ENCODE data around the gene GPR27. TPM values are rescaled to one million over a fixed set of nuclear protein-coding genes. Genes with fewer than 3 reads are reported as not detected.

Gene GPR27
- total RNA-seq = 1 to 10 TPM; 1.2 to 1.3 TPM

- ChIA-PET CTCF (interaction anchor here (0.8 to 1.2 kb wide), 2 partner anchors 24 to 26 kb away, joined by 3 to 6 read pairs; no protein-coding TSS in a partner anchor), POLR2A (interaction anchor here (0.6 kb wide), 1 partner anchor 605 kb away, joined by 3 read pairs; no protein-coding TSS in a partner anchor)
- peak; percentile 41 for DNase-seq
- Mint-ChIP-seq H3K4me3 (peak within 1 kb of the TSS; percentile 54), H3K27ac (no peak within 1 kb of the TSS), H3K9me3 (no peaks in the 10 kb centered on the region), H3K4me1 (ENCODE audit: low read depth) (peaks cover 5% of the 10 kb centered on the region), H3K36me3 (peaks cover 2% of the 10 kb centered on the region), H3K27me3 (peaks cover 38% of the 10 kb centered on the region)
- intact Hi-C loops (cut with micrococcal nuclease) = loop anchor here (2.0 kb wide), 1 partner anchor 25 kb away; no protein-coding TSS in a partner anchor
Measured at GRCh38 chr3:71753701-71754609, at the start of gene GPR27. Gene GPR27 (plus strand): TSS chr3:71753855. CDS start chr3:71754050, 195 bp downstream.

- intact Hi-C loops (cut with micrococcal nuclease) = no loop called here
- H3K4me1 Mint-ChIP-seq (ENCODE audit: low read depth) = peaks cover 74% of the 10 kb centered on the region
Measured at GRCh38 chr3:71704915-71705314, 48.7 kb upstream of the GPR27 start.

GRCh38 chr3:71705681-71706080 is 48.0 kb upstream of the GPR27 start:
- DNase-seq = no peak
- Mint-ChIP-seq H3K27me3 (no peaks in the 10 kb centered on the region), H3K36me3 (peaks cover 10% of the 10 kb centered on the region), H3K4me3 (no peak overlapping the region), H3K27ac (peak overlapping the region; percentile 50), H3K9me3 (no peaks in the 10 kb centered on the region), H3K4me1 (ENCODE audit: low read depth) (peaks cover 80% of the 10 kb centered on the region)
- intact Hi-C loops (cut with micrococcal nuclease) = no loop called here
- POLR2A ChIA-PET = no interaction called here
- CTCF ChIA-PET = no interaction called here

More at GRCh38 chr3:71704915-71705314, 48.7 kb upstream of the GPR27 start:
- peaks cover 10% of the 10 kb centered on the region for H3K36me3 Mint-ChIP-seq
- no peak overlapping the region for H3K4me3 Mint-ChIP-seq
- DNase-seq = no peak
- no peaks in the 10 kb centered on the region for H3K9me3 Mint-ChIP-seq
- H3K27me3 Mint-ChIP-seq = no peaks in the 10 kb centered on the region
- ChIA-PET POLR2A (no interaction called here), CTCF (interaction anchor here (1.5 kb wide), 1 partner anchor 25 kb away, joined by 5 read pairs; no protein-coding TSS in a partner anchor)
- H3K27ac Mint-ChIP-seq = peak overlapping the region; percentile 38

- DNase-seq = no peak
- H3K4me3 Mint-ChIP-seq = no peak overlapping the region
- intact Hi-C loops (cut with micrococcal nuclease) = no loop called here
- POLR2A ChIA-PET = no interaction called here
- H3K27ac Mint-ChIP-seq = peak overlapping the region; percentile 23
- H3K36me3 Mint-ChIP-seq = peaks cover 10% of the 10 kb centered on the region
- H3K27me3 Mint-ChIP-seq = no peaks in the 10 kb centered on the region
- peaks cover 76% of the 10 kb centered on the region for H3K4me1 Mint-ChIP-seq (ENCODE audit: low read depth)
- CTCF ChIA-PET = no interaction called here
- no peaks in the 10 kb centered on the region for H3K9me3 Mint-ChIP-seq
Measured at GRCh38 chr3:71707595-71707994, 46.1 kb upstream of the GPR27 start.

- ChIA-PET POLR2A (no interaction called here), CTCF (no interaction called here)
- H3K27ac Mint-ChIP-seq = no peak overlapping the region
- intact Hi-C loops (cut with micrococcal nuclease) = no loop called here
- H3K27me3 Mint-ChIP-seq = no peaks in the 10 kb centered on the region
- peaks cover 10% of the 10 kb centered on the region for H3K36me3 Mint-ChIP-seq
- no peak for DNase-seq
- no peaks in the 10 kb centered on the region for H3K9me3 Mint-ChIP-seq
- H3K4me1 Mint-ChIP-seq (ENCODE audit: low read depth) = peaks cover 75% of the 10 kb centered on the region
- H3K4me3 Mint-ChIP-seq = no peak overlapping the region
Measured at GRCh38 chr3:71708476-71709105, 45.1 kb upstream of the GPR27 start.

GRCh38 chr3:71709908-71710511 is 43.6 kb upstream of the GPR27 start:
- no peak for DNase-seq
- intact Hi-C loops (cut with micrococcal nuclease) = loop anchor here (2.0 kb wide), 1 partner anchor 75 kb away; the partner anchor contains the start of gene PROK2
- Mint-ChIP-seq H3K27ac (peak overlapping the region; percentile 30), H3K4me1 (ENCODE audit: low read depth) (peaks cover 73% of the 10 kb centered on the region), H3K4me3 (no peak overlapping the region), H3K27me3 (no peaks in the 10 kb centered on the region), H3K36me3 (peaks cover 8% of the 10 kb centered on the region), H3K9me3 (no peaks in the 10 kb centered on the region)
- ChIA-PET POLR2A (interaction anchor here (1.5 kb wide), 1 partner anchor 12 kb away, joined by 3 read pairs; no protein-coding TSS in a partner anchor), CTCF (interaction anchor here (0.7 to 3.0 kb wide), 9 partner anchors 8 to 626 kb away, joined by 3 to 47 read pairs (median 18); no protein-coding TSS in a partner anchor)

- H3K27ac Mint-ChIP-seq = no peak overlapping the region
Measured at GRCh38 chr3:71710906-71711494, 42.7 kb upstream of the GPR27 start.

GRCh38 chr3:71713041-71713440 is 40.6 kb upstream of the GPR27 start:
- no peak overlapping the region for H3K4me3 Mint-ChIP-seq

More at GRCh38 chr3:71710906-71711494, 42.7 kb upstream of the GPR27 start:
- intact Hi-C loops (cut with micrococcal nuclease) = loop anchor here (1.0 to 2.0 kb wide), 4 partner anchors 11 to 148 kb away; partner anchors contain the start of gene PROK2
- Mint-ChIP-seq H3K4me3 (no peak overlapping the region), H3K4me1 (ENCODE audit: low read depth) (peaks cover 70% of the 10 kb centered on the region), H3K9me3 (no peaks in the 10 kb centered on the region), H3K36me3 (peaks cover 5% of the 10 kb centered on the region), H3K27me3 (no peaks in the 10 kb centered on the region)
- ChIA-PET POLR2A (interaction anchor here (1.5 kb wide), 1 partner anchor 11 kb away, joined by 3 read pairs; no protein-coding TSS in a partner anchor), CTCF (interaction anchor here (0.6 to 3.0 kb wide), 19 partner anchors 9 to 1160 kb away, joined by 3 to 47 read pairs (median 4); no protein-coding TSS in a partner anchor)
- no peak for DNase-seq

GRCh38 chr3:71714595-71714994 is 39.1 kb upstream of the GPR27 start:
- ChIA-PET POLR2A (no interaction called here), CTCF (interaction anchor here (1.1 to 3.1 kb wide), 3 partner anchors 9 to 160 kb away, joined by 6 to 20 read pairs (median 9); no protein-coding TSS in a partner anchor)
- Mint-ChIP-seq H3K27ac (no peak overlapping the region), H3K4me1 (ENCODE audit: low read depth) (peaks cover 79% of the 10 kb centered on the region), H3K36me3 (peaks cover 3% of the 10 kb centered on the region), H3K27me3 (no peaks in the 10 kb centered on the region), H3K4me3 (no peak overlapping the region), H3K9me3 (no peaks in the 10 kb centered on the region)
- DNase-seq = no peak
- intact Hi-C loops (cut with micrococcal nuclease) = no loop called here

More at GRCh38 chr3:71713041-71713440, 40.6 kb upstream of the GPR27 start:
- ChIA-PET CTCF (interaction anchor here (1.2 to 3.1 kb wide), 3 partner anchors 16 to 162 kb away, joined by 3 to 20 read pairs (median 6); no protein-coding TSS in a partner anchor), POLR2A (no interaction called here)
- DNase-seq = no peak
- Mint-ChIP-seq H3K4me1 (ENCODE audit: low read depth) (peaks cover 72% of the 10 kb centered on the region), H3K27me3 (no peaks in the 10 kb centered on the region), H3K27ac (no peak overlapping the region), H3K36me3 (peaks cover 5% of the 10 kb centered on the region), H3K9me3 (no peaks in the 10 kb centered on the region)
- intact Hi-C loops (cut with micrococcal nuclease) = no loop called here

GRCh38 chr3:71718072-71718471 is 35.6 kb upstream of the GPR27 start:
- POLR2A ChIA-PET = no interaction called here
- peaks cover 83% of the 10 kb centered on the region for H3K4me1 Mint-ChIP-seq (ENCODE audit: low read depth)
- CTCF ChIA-PET = interaction anchor here (2.6 kb wide), 1 partner anchor 12 kb away, joined by 9 read pairs; no protein-coding TSS in a partner anchor
- intact Hi-C loops (cut with micrococcal nuclease) = no loop called here
- no peaks in the 10 kb centered on the region for H3K27me3 Mint-ChIP-seq
- peaks cover 4% of the 10 kb centered on the region for H3K36me3 Mint-ChIP-seq
- H3K4me3 Mint-ChIP-seq = no peak overlapping the region
- H3K9me3 Mint-ChIP-seq = no peaks in the 10 kb centered on the region
- H3K27ac Mint-ChIP-seq = peak overlapping the region; percentile 64
- peak; percentile 41 for DNase-seq

- no peak for DNase-seq
- Mint-ChIP-seq H3K27me3 (no peaks in the 10 kb centered on the region), H3K36me3 (peaks cover 4% of the 10 kb centered on the region), H3K9me3 (no peaks in the 10 kb centered on the region), H3K27ac (peak overlapping the region; percentile 91), H3K4me3 (peak overlapping the region; percentile 56), H3K4me1 (ENCODE audit: low read depth) (peaks cover 72% of the 10 kb centered on the region)
- ChIA-PET CTCF (interaction anchor here (1.2 to 2.1 kb wide), 2 partner anchors 9 to 11 kb away, joined by 5 to 19 read pairs; no protein-coding TSS in a partner anchor), POLR2A (no interaction called here)
- intact Hi-C loops (cut with micrococcal nuclease) = loop anchor here (5.0 to 10.0 kb wide), 14 partner anchors 139 to 1364 kb away; partner anchors contain the start of genes FOXP1, PPP4R2, RYBP and SHQ1
Measured at GRCh38 chr3:71721002-71721401, 32.7 kb upstream of the GPR27 start.
